Thyroid gland (tissue), 4 donors: ENCODE measurements around the gene GBP7. TPM values are rescaled to one million over a fixed set of nuclear protein-coding genes. Genes with fewer than 3 reads are reported as not detected.

Experiments
- DNase-seq, 2 donors: peaks; one replicate each; pipeline ENCODE4 v3.0.0-alpha.2; 2019
- H3K27ac ChIP-seq, 3 donors: fragments of 200-600 bp; sonication (generic); 1 replicate in 2 of 3; 2 replicates in 1 of 3; pipeline ENCODE4 v1.5.1; 2016 to 2019; ENCODE audit warnings: mild to moderate bottlenecking in 1 of 3, moderate library complexity in 1 of 3
- H3K27me3 ChIP-seq: fragments of 200-600 bp; sonication (generic); one replicate; pipeline ENCODE4 v1.5.1; 2019
- H3K36me3 ChIP-seq, 2 donors: fragments of 200-600 bp; sonication (generic); one replicate each; pipeline ENCODE4 v1.5.1; 2016 to 2019
- H3K4me1 ChIP-seq, 2 donors: fragments of 200-600 bp; sonication (generic); one replicate each; pipeline ENCODE4 v1.5.1; 2017 to 2019
- H3K4me3 ChIP-seq, 3 donors: fragments of 200-600 bp; sonication (generic); replicated peaks in 1 of 3; 1 replicate in 2 of 3; 2 replicates in 1 of 3; pipeline ENCODE4 v1.5.1; 2016; ENCODE audit warnings: mild to moderate bottlenecking in 1 of 3
- H3K9me3 ChIP-seq: fragments of 200-600 bp; sonication (generic); one replicate; pipeline ENCODE4 v1.5.1; 2017
- POLR2A ChIP-seq, 2 donors: fragments of 450-650 bp; IDR thresholded peaks; one replicate each; pipeline ENCODE4 v1.6.1; 2017; ENCODE audit warnings: antibody characterized with exemption in 2 of 2, mild to moderate bottlenecking in 2 of 2, moderate library complexity in 1 of 2
- WGBS, 2 donors: methylation state at CpG; one replicate each; pipeline ENCODE4 v1.1.5; 2017; 5-methylcytosine and 5-hydroxymethylcytosine counted together
- intact Hi-C: fragments of 100-400 bp; cut with DNase I; formaldehyde crosslinking; loops from one replicate; pipeline ENCODE4 v1.15.1; 2023
- total RNA-seq, 4 donors: library from RNA; depleted of rRNA; stranded (reverse); fragments of >200 nt; gene quantifications; one replicate each; pipeline ENCODE4 v1.2.3, GENCODE V29; 2016
- TF ChIP-seq, protein P1 (sequence below), 6 experiments: fragments of 200-600 bp in 3 of 6; fragments of 450-650 bp in 3 of 6; sonication (generic) in 3 of 6; IDR thresholded peaks; one replicate each; pipeline ENCODE4 v1.5.1; 2016 to 2019; ENCODE audit warnings: antibody characterized with exemption in 6 of 6, mild to moderate bottlenecking in 2 of 6, inconsistent platforms in 1 of 6, moderate library complexity in 1 of 6

GBP7 gene
- total RNA-seq, 4 donors from 2014 or later = not detected

DNA sequence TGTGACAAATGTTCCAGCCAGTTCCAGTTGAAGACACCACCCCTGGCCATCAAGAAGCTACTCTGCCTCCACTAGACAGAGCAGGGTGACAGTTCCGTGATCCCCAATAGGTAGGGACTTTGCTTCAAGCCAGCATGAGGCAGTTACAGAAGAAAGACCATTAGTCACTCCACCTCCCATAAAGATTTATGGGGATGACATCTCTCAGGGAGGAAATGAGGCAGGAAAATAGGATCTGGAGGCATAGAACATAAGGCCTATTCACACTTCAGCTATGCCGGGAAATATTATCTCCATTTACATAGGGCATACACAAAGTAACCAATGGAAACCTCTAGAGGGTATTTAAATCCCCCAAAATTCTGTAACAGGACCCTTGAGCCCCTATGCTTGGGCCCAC is 3.5 kb upstream of the GBP7 start:
- H3K36me3 ChIP-seq = peaks cover 0 to 3% of the 10 kb centered on the region in 2 donors
- H3K4me1 ChIP-seq = no peaks in the 10 kb centered on the region
- H3K27me3 ChIP-seq = no peaks in the 10 kb centered on the region
- intact Hi-C loops = no loop called here
- DNase-seq = no peak
- H3K9me3 ChIP-seq = no peaks in the 10 kb centered on the region
- H3K27ac ChIP-seq = no peak overlapping the region
- 93 to 94% methylated on average over 2 of the region's 2 CpGs for WGBS, 2 donors
- no peak for TF ChIP-seq POLR2A (IDR thresholded peaks at IDR 0.05)
- TF ChIP-seq, protein P1, sequence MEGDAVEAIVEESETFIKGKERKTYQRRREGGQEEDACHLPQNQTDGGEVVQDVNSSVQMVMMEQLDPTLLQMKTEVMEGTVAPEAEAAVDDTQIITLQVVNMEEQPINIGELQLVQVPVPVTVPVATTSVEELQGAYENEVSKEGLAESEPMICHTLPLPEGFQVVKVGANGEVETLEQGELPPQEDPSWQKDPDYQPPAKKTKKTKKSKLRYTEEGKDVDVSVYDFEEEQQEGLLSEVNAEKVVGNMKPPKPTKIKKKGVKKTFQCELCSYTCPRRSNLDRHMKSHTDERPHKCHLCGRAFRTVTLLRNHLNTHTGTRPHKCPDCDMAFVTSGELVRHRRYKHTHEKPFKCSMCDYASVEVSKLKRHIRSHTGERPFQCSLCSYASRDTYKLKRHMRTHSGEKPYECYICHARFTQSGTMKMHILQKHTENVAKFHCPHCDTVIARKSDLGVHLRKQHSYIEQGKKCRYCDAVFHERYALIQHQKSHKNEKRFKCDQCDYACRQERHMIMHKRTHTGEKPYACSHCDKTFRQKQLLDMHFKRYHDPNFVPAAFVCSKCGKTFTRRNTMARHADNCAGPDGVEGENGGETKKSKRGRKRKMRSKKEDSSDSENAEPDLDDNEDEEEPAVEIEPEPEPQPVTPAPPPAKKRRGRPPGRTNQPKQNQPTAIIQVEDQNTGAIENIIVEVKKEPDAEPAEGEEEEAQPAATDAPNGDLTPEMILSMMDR (IDR thresholded peaks at IDR 0.05) = no peak
- no peak overlapping the region for H3K4me3 ChIP-seq

DNA sequence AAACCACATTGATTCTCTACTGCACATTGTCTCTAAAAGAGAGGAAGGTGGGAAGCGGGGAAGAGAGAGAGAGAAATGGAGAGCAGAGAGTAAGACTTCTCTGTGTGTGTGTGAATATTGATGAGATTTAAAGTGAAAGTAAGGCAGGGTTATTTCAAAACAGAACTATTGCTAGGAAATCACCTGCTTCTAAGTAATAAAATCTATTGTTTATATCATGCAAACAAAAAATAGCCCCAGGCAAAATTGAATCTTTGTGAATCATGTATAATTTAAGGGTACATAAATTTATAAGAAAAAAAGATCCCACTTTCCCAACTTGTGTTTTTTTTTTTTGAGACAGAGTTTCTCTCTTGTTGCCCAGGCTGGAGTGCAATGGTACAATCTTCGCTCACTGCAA is 1.2 kb upstream of the GBP7 start:
- intact Hi-C loops = no loop called here
- H3K4me1 ChIP-seq = no peaks in the 10 kb centered on the region
- 94 to 99% methylated on average over 2 of the region's 2 CpGs for WGBS, 2 donors
- no peak overlapping the region for H3K4me3 ChIP-seq
- no peaks in the 10 kb centered on the region for H3K36me3 ChIP-seq
- TF ChIP-seq, protein P1 (IDR thresholded peaks at IDR 0.05) = no peak
- TF ChIP-seq POLR2A (IDR thresholded peaks at IDR 0.05) = no peak
- DNase-seq = no peak
- no peak overlapping the region for H3K27ac ChIP-seq
- H3K27me3 ChIP-seq = no peaks in the 10 kb centered on the region
- no peaks in the 10 kb centered on the region for H3K9me3 ChIP-seq

DNA sequence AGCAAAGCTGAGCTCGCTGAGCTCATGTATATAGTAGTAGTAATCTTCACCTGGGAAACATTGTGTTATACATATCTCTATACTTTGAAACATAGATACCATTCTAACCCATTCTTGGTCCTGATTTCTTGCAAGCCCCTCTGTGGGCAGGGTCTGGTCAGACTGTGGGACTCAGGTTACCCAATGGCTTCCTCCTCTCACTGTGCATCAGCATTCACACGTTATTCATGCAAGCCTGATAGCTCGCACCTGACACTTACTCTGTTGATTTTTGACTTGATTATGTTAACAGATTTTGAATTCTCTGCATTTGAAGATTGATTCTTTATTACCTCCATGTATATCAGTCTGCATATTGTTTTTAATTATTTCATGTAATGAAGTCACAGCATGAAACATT is 1.3 kb downstream of the GBP7 start:
- no peak overlapping the region for H3K4me3 ChIP-seq
- no peak for DNase-seq
- WGBS, 2 donors = 87 to 90% methylated on average over 3 of the region's 3 CpGs
- H3K36me3 ChIP-seq = no peaks in the 10 kb centered on the region
- no peaks in the 10 kb centered on the region for H3K9me3 ChIP-seq
- no peaks in the 10 kb centered on the region for H3K4me1 ChIP-seq
- TF ChIP-seq POLR2A (IDR thresholded peaks at IDR 0.05) = no peak
- TF ChIP-seq, protein P1 (IDR thresholded peaks at IDR 0.05) = no peak
- no peak overlapping the region for H3K27ac ChIP-seq
- intact Hi-C loops = no loop called here
- H3K27me3 ChIP-seq = no peaks in the 10 kb centered on the region

DNA sequence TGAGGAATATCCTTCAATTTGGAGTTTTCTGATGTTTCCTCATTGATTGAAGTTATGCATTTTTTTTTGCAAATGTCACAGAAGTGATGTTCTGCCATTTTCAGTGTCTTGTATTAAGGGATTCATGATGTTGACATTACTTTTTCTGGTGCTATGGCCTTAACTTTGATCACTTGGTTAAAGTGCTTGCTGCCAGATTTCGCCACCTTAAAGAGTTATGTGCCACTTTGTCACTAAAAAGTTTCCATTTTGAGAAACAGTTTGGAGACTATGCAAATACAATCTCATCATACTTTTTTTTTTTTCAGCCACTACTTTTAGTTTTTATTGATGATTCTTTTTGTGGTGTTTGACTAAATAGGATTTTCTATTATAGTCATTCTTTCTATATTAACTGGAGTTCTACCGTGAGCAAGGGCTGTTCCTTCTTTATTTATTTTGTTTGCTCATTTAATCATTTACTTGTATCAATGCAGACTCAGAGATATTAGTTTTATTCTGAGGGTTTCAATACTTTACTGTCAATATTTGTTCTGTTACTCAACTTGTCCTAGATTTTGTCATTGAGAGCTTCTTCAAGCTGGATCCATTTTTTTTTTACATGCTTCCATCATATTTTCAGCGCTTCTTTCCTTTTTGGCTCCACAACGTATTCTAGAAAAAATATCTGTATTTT is 3.2 kb downstream of the GBP7 start:
- no peak for DNase-seq
- H3K4me3 ChIP-seq = no peak overlapping the region
- H3K4me1 ChIP-seq = no peaks in the 10 kb centered on the region
- WGBS, 2 donors = 95 to 97% methylated on average over 4 of the region's 4 CpGs
- H3K9me3 ChIP-seq = no peaks in the 10 kb centered on the region
- TF ChIP-seq, protein P1 (IDR thresholded peaks at IDR 0.05) = no peak
- TF ChIP-seq POLR2A (IDR thresholded peaks at IDR 0.05) = no peak
- H3K27me3 ChIP-seq = no peaks in the 10 kb centered on the region
- no peak overlapping the region for H3K27ac ChIP-seq
- intact Hi-C loops = no loop called here
- H3K36me3 ChIP-seq = no peaks in the 10 kb centered on the region

DNA sequence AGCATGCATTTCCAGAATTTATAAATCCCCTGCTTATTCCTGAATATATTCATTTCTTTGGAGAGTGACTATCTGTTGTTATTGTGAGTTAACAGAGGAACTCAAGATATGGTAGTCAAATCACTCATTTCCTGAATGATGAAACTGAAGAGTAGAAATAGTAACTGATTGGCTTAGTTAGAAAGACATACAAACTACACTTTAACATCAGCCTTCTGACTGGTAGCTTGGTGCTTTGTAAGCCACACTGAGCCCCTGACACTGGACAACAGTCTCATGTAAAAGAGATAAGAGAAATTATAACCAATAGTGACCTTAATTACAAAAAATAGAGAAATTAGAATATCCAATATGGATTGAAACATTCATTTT is 4.8 kb downstream of the GBP7 start:
- H3K27me3 ChIP-seq = no peaks in the 10 kb centered on the region
- no peaks in the 10 kb centered on the region for H3K9me3 ChIP-seq
- TF ChIP-seq POLR2A (IDR thresholded peaks at IDR 0.05) = no peak
- TF ChIP-seq, protein P1 (IDR thresholded peaks at IDR 0.05) = no peak
- H3K27ac ChIP-seq = no peak overlapping the region
- H3K4me1 ChIP-seq = no peaks in the 10 kb centered on the region
- intact Hi-C loops = no loop called here
- H3K4me3 ChIP-seq = no peak overlapping the region
- no peaks in the 10 kb centered on the region for H3K36me3 ChIP-seq
- no peak for DNase-seq
